ENCODE measurements around the gene ZMYND19. TPM values are rescaled to one million over a fixed set of nuclear protein-coding genes. Genes with fewer than 3 reads are reported as not detected.
"Not testable (repeated sequence)": the region's sequence is repeated elsewhere in the genome, so short reads cannot be mapped to it uniquely, and the experiment has no call there.

Gene ZMYND19
- total and polyA plus RNA-seq, 4 experiments from 2014 or later = 3.6 to 29.1 (median 20.2) TPM

DNA sequence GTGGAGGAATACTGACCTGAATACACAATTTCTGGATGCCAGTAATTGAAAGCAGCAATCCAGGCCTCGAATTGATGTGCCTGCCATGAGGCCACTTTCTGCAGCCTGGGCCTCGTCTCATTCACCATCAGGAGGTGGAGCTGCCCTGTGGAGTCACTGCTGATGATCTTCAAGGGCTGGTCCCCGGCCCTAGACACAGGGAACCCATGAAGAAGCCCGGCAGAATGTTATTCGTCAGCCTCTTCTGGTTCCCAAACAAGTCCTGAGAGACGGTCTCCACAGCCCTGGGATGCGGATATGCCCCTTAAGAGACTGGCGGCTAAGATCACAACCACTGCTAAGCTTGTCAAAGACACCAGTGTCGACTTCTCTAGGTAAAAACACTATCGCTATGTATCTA, 16.1 kb downstream of the ZMYND19 start:
- Mint-ChIP-seq H3K4me3 (no peak overlapping the region), H3K27ac (peak overlapping the region in 1 of 7 donors; percentile 78), H3K27me3 (no peaks in the 10 kb centered on the region), H3K4me1 (peaks cover 17 to 43% (median 33%) of the 10 kb centered on the region in 4 donors), H3K36me3 (peaks cover 23 to 46% of the 10 kb centered on the region in 2 donors), H3K9me3 (no peaks in the 10 kb centered on the region)
- no peak overlapping the region for H3K27ac ChIP-seq (ENCODE audit: low read depth, low read length)
- no peak overlapping the region for H3K4me3 ChIP-seq (ENCODE audit: low read length in 2 of 2)
- no peaks in the 10 kb centered on the region for H3K9me3 ChIP-seq (ENCODE audit: control insufficient read depth in 1 of 2, low read length in 2 of 2)
- no peak for DNase-seq
- H3K4me1 ChIP-seq (ENCODE audit: insufficient read depth, low read length) = peaks cover 35% of the 10 kb centered on the region
- H3K27me3 ChIP-seq (ENCODE audit: insufficient read depth, low read length) = no peaks in the 10 kb centered on the region
- intact Hi-C loops (cut with micrococcal nuclease) = no loop called here
- ChIA-PET CTCF (ENCODE audit: partially characterized antibody) (no interaction called here), POLR2A (ENCODE audit: partially characterized antibody) (no interaction called here)
- peaks cover 36% of the 10 kb centered on the region for H3K36me3 ChIP-seq (ENCODE audit: insufficient read depth, low read length)

DNA sequence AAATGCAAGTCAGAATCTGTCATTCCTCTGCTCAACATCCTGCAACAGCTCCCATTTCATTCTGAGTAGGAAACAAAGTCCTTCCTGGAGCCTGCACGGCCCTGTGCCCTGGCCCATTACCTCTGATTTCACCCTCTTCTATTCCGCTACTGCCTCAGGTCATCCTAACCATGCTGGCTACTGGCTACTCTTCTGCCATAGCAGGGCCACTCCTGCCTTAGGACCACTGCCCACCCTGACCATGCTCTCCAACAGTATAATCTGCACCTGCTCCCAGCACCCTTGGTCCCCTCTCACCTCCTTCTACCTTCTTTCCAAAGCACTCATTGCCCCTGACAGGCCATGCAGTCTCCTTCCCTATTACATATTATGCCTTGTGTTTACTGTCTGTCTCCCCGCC, 19.7 kb downstream of the ZMYND19 start:
- POLR2A ChIA-PET (ENCODE audit: partially characterized antibody) = no interaction called here

DNA sequence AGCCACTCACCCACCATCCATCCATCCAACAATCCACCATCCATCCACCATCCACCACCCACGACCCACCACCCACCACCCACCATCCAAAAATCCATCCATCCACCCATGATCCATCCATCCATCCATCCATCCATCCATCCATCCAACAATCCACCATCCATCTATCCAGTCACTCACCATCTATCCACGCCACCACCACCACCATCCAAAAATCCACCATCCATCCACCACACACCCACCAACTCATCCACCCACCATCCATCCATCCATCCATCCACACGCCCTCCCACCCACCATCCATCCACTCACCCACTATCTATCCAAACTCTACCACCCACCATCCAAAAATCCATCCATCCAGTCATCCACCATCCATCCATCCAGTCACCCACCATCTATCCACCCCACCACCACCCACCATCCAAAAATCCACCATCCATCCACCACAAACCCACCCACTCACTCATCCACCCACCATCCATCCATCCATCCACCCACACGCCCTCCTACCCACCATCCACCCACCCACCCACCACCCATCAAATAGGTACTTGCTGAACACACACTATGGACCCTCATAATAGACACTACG, 20.6 kb downstream of the ZMYND19 start:
- Histone ChIP-seq H3K36me3 (ENCODE audit: insufficient read depth, low read length) (peaks cover 20% of the 10 kb centered on the region), H3K27me3 (ENCODE audit: insufficient read depth, low read length) (no peaks in the 10 kb centered on the region), H3K4me1 (ENCODE audit: insufficient read depth, low read length) (no peaks in the 10 kb centered on the region), H3K4me3 (ENCODE audit: low read length in 2 of 2) (no peak overlapping the region), H3K9me3 (ENCODE audit: control insufficient read depth in 1 of 2, low read length in 2 of 2) (no peaks in the 10 kb centered on the region), H3K27ac (ENCODE audit: low read depth, low read length) (no peak overlapping the region)
- no peaks in the 10 kb centered on the region for H3K9me3 Mint-ChIP-seq
- no peaks in the 10 kb centered on the region for H3K27me3 Mint-ChIP-seq
- POLR2A ChIA-PET (ENCODE audit: partially characterized antibody) = no interaction called here
- CTCF ChIA-PET (ENCODE audit: partially characterized antibody) = no interaction called here
- no peak overlapping the region for H3K27ac Mint-ChIP-seq
- DNase-seq = no peak
- intact Hi-C loops (cut with micrococcal nuclease) = no loop called here
- H3K4me1 Mint-ChIP-seq = peaks cover 1 to 10% (median 8%) of the 10 kb centered on the region in 4 donors
- no peak overlapping the region for H3K4me3 Mint-ChIP-seq
- H3K36me3 Mint-ChIP-seq = peaks cover 18 to 26% of the 10 kb centered on the region in 2 donors

More for the DNA sequence above, 19.7 kb downstream of the ZMYND19 start:
- intact Hi-C loops (cut with micrococcal nuclease) = no loop called here
- H3K4me1 ChIP-seq (ENCODE audit: insufficient read depth, low read length) = peaks cover 4% of the 10 kb centered on the region
- H3K36me3 ChIP-seq (ENCODE audit: insufficient read depth, low read length) = peaks cover 28% of the 10 kb centered on the region
- H3K27me3 Mint-ChIP-seq = no peaks in the 10 kb centered on the region
- H3K27me3 ChIP-seq (ENCODE audit: insufficient read depth, low read length) = no peaks in the 10 kb centered on the region
- H3K4me3 Mint-ChIP-seq = no peak overlapping the region
- peak overlapping the region in 4 of 7 donors; percentile 28 to 76 (median 72) for H3K27ac Mint-ChIP-seq
- H3K9me3 ChIP-seq (ENCODE audit: control insufficient read depth in 1 of 2, low read length in 2 of 2) = no peaks in the 10 kb centered on the region
- H3K36me3 Mint-ChIP-seq = peaks cover 21 to 35% of the 10 kb centered on the region in 2 donors
- peaks cover 3 to 17% (median 12%) of the 10 kb centered on the region in 4 donors for H3K4me1 Mint-ChIP-seq
- DNase-seq = no peak
- no peak overlapping the region for H3K27ac ChIP-seq (ENCODE audit: low read depth, low read length)
- H3K4me3 ChIP-seq (ENCODE audit: low read length in 2 of 2) = no peak overlapping the region
- CTCF ChIA-PET (ENCODE audit: partially characterized antibody) = no interaction called here
- no peaks in the 10 kb centered on the region for H3K9me3 Mint-ChIP-seq

GRCh38 chr9:137568445-137568844, 21.9 kb downstream of the ZMYND19 start:
- CTCF ChIA-PET (ENCODE audit: partially characterized antibody) = not testable (repeated sequence)

DNA sequence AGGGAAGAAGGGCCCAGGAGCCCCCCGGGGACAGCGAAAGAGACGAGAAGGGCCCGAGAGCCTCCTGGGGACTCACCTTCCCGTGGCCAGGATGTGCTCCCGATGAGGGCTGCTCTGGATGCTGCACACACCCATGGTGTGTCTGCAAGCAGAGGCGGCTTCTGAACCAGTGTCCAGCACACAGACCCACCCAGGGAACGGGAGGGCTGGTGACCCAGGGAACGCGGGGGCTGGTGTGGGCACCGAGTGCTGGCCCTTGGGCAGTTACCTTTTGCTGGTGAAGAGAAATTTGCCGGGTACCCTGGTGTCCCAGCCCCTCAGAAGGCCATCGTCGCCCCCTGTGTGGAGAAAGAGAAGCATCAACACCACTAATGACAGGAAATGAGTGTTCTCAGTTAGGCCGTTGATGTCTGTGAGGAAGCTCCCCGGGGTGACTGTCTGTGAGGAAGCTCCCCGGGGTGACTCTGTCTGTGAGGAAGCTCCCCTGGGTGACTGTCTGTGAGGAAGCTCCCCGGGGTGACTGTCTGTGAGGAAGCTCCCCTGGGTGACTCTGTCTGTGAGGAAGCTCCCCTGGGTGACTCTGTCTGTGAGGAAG, 25.4 kb downstream of the ZMYND19 start:
- no peak for DNase-seq
- peaks cover 3 to 8% (median 4%) of the 10 kb centered on the region in 4 donors for H3K4me1 Mint-ChIP-seq
- peak overlapping the region in 1 of 7 donors; percentile 65 for H3K27ac Mint-ChIP-seq

More at GRCh38 chr9:137568445-137568844, 21.9 kb downstream of the ZMYND19 start:
- H3K4me3 ChIP-seq (ENCODE audit: low read length in 2 of 2); intact Hi-C loops (cut with micrococcal nuclease); H3K9me3 Mint-ChIP-seq; POLR2A ChIA-PET (ENCODE audit: partially characterized antibody); H3K4me3 Mint-ChIP-seq; H3K27me3 Mint-ChIP-seq; DNase-seq; H3K4me1 ChIP-seq (ENCODE audit: insufficient read depth, low read length); H3K27me3 ChIP-seq (ENCODE audit: insufficient read depth, low read length); H3K27ac ChIP-seq (ENCODE audit: low read depth, low read length); H3K9me3 ChIP-seq (ENCODE audit: control insufficient read depth in 1 of 2, low read length in 2 of 2): not testable (repeated sequence)
- H3K27ac Mint-ChIP-seq = peak overlapping the region in 1 of 7 donors; percentile 48
- peaks cover 3 to 13% (median 10%) of the 10 kb centered on the region in 4 donors for H3K4me1 Mint-ChIP-seq
- peaks cover 23% of the 10 kb centered on the region for H3K36me3 ChIP-seq (ENCODE audit: insufficient read depth, low read length)
- peaks cover 26 to 30% of the 10 kb centered on the region in 2 donors for H3K36me3 Mint-ChIP-seq

DNA sequence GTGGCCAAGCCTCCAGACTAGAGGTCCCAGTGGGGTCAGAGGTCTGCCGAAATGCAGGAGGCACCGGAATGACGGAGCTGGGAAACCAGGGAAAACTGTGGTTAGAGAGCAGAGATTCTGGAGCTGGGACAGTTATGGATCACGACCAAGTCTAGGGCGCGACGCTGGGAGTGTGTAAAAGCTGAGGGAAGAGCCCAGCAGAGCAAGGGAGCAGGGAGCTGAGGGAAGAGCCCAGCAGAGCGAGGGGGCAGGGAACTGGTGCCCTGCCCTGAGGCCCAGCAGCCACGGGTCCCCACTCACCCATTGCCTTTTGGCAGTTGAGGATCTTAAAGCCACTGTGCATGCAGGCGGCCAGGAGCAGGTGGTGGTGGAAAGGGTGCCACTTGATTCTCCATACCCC, 26.2 kb downstream of the ZMYND19 start:
- H3K27ac ChIP-seq (ENCODE audit: low read depth, low read length) = no peak overlapping the region
- H3K36me3 ChIP-seq (ENCODE audit: insufficient read depth, low read length) = peaks cover 18% of the 10 kb centered on the region
- Mint-ChIP-seq H3K9me3 (no peaks in the 10 kb centered on the region), H3K36me3 (peaks cover 22 to 29% of the 10 kb centered on the region in 2 donors), H3K27me3 (no peaks in the 10 kb centered on the region), H3K4me3 (no peak overlapping the region), H3K4me1 (peaks cover 0 to 8% (median 3%) of the 10 kb centered on the region in 4 donors), H3K27ac (peak overlapping the region in 3 of 7 donors; percentile 52 to 85 (median 76))
- H3K4me1 ChIP-seq (ENCODE audit: insufficient read depth, low read length) = no peaks in the 10 kb centered on the region
- no peak overlapping the region for H3K4me3 ChIP-seq (ENCODE audit: low read length in 2 of 2)
- no peaks in the 10 kb centered on the region for H3K9me3 ChIP-seq (ENCODE audit: control insufficient read depth in 1 of 2, low read length in 2 of 2)
- POLR2A ChIA-PET (ENCODE audit: partially characterized antibody) = interaction anchor here (1.6 kb wide), 1 partner anchor 12 kb away, joined by 4 read pairs; no protein-coding TSS in a partner anchor
- DNase-seq = no peak
- no peaks in the 10 kb centered on the region for H3K27me3 ChIP-seq (ENCODE audit: insufficient read depth, low read length)
- intact Hi-C loops (cut with micrococcal nuclease) = no loop called here
- CTCF ChIA-PET (ENCODE audit: partially characterized antibody) = no interaction called here

More for the DNA sequence above, 25.4 kb downstream of the ZMYND19 start:
- intact Hi-C loops (cut with micrococcal nuclease) = no loop called here
- Histone ChIP-seq H3K27ac (ENCODE audit: low read depth, low read length) (no peak overlapping the region), H3K4me3 (ENCODE audit: low read length in 2 of 2) (no peak overlapping the region), H3K36me3 (ENCODE audit: insufficient read depth, low read length) (peaks cover 18% of the 10 kb centered on the region), H3K4me1 (ENCODE audit: insufficient read depth, low read length) (no peaks in the 10 kb centered on the region), H3K27me3 (ENCODE audit: insufficient read depth, low read length) (no peaks in the 10 kb centered on the region), H3K9me3 (ENCODE audit: control insufficient read depth in 1 of 2, low read length in 2 of 2) (no peaks in the 10 kb centered on the region)
- no peaks in the 10 kb centered on the region for H3K27me3 Mint-ChIP-seq
- ChIA-PET CTCF (ENCODE audit: partially characterized antibody) (no interaction called here), POLR2A (ENCODE audit: partially characterized antibody) (interaction anchor here (1.6 kb wide), 1 partner anchor 13 kb away, joined by 4 read pairs; no protein-coding TSS in a partner anchor)
- H3K4me3 Mint-ChIP-seq = no peak overlapping the region
- peaks cover 17 to 23% of the 10 kb centered on the region in 2 donors for H3K36me3 Mint-ChIP-seq
- no peaks in the 10 kb centered on the region for H3K9me3 Mint-ChIP-seq

DNA sequence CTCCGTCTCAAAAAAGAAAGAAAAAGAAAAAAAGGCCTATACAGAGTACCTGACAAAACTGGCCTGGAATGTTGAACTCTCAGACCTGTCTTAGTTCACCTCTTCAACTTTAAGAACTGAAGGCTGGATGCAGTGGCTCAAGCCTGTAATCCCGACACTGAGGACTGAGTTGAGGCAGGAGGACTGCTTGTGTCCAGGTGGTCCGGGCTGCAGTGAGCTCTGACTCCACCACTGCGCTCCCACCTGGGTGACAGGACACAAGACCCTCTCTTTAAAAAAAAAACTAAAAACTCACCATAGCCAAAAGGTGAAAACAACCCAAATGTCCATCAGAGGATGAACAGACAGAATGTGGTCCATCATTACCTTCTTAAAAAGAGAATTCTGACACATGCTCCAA, 32.2 kb downstream of the ZMYND19 start:
- ChIA-PET CTCF (ENCODE audit: partially characterized antibody) (interaction anchor here (1.4 kb wide), 1 partner anchor 23 kb away, joined by 4 read pairs; no protein-coding TSS in a partner anchor), POLR2A (ENCODE audit: partially characterized antibody) (no interaction called here)
- Histone ChIP-seq H3K4me1 (ENCODE audit: insufficient read depth, low read length) (no peaks in the 10 kb centered on the region), H3K36me3 (ENCODE audit: insufficient read depth, low read length) (peaks cover 20% of the 10 kb centered on the region), H3K27ac (ENCODE audit: low read depth, low read length) (no peak overlapping the region), H3K27me3 (ENCODE audit: insufficient read depth, low read length) (no peaks in the 10 kb centered on the region), H3K9me3 (ENCODE audit: control insufficient read depth in 1 of 2, low read length in 2 of 2) (no peaks in the 10 kb centered on the region), H3K4me3 (ENCODE audit: low read length in 2 of 2) (no peak overlapping the region)
- Mint-ChIP-seq H3K27me3 (no peaks in the 10 kb centered on the region), H3K4me1 (peaks cover 0 to 2% (median 0%) of the 10 kb centered on the region in 4 donors), H3K27ac (no peak overlapping the region), H3K36me3 (peaks cover 17 to 40% of the 10 kb centered on the region in 2 donors), H3K9me3 (peaks cover 0 to 1% (median 0%) of the 10 kb centered on the region in 8 donors), H3K4me3 (no peak overlapping the region)
- intact Hi-C loops (cut with micrococcal nuclease) = loop anchor here (10.0 kb wide), 1 partner anchor 133 kb away; the partner anchor contains the start of genes EXD3 and NOXA1
- DNase-seq = no peak

Data from CD4-positive, alpha-beta memory T cell (primary cell).